Lung (tissue), 4 donors: ENCODE data around the gene CDKN3. TPM values are rescaled to one million over a fixed set of nuclear protein-coding genes. Genes with fewer than 3 reads are reported as not detected.

Experiments
- polyA plus RNA-seq, 2 donors: library from polyadenylated mRNA; stranded (reverse); fragments of 200-250 nt; gene quantifications; one replicate each; pipeline ENCODE4 v1.2.1, GENCODE V29; 2013
- total RNA-seq, 2 donors: library from RNA; depleted of rRNA in 1 of 2; stranded (reverse); fragments of >200 nt in 1 of 2; gene quantifications; one replicate each; pipeline ENCODE4 v1.2.1, GENCODE V29; 2014 to 2021
- donor health status: Bipolar disorder and iron deficiency.
- donor health status: healthy.
- donor health status: DM: yes; HTN: yes; CAD: no.

CDKN3 gene
- total and polyA plus RNA-seq, 4 donors: 1.5 to 5.7 (median 4.6) TPM

Other genes with a start within 250 kb of the CDKN3 start
- 10 to 100 TPM; 71.4 to 99.9 TPM for gene CNIH1, start 44.4 kb downstream of the CDKN3 start, total RNA-seq
- 100 to 1,000 TPM in 1 of 2 donors, 10 to 100 TPM in 1; 44.1 to 145 TPM for gene CNIH1, start 44.4 kb downstream of the CDKN3 start, polyA plus RNA-seq
- gene GMFB, start 92.0 kb downstream of the CDKN3 start, total RNA-seq: 10 to 100 TPM; 42.7 to 55.8 TPM
- 10 to 100 TPM; 15.6 to 29.1 TPM for gene GMFB, start 92.0 kb downstream of the CDKN3 start, polyA plus RNA-seq
- 10 to 100 TPM; 16.1 to 17.3 TPM for gene CGRRF1, start 112.9 kb downstream of the CDKN3 start, total RNA-seq
- 10 to 100 TPM; 11.2 to 21.5 TPM for gene CGRRF1, start 112.9 kb downstream of the CDKN3 start, polyA plus RNA-seq
- gene SAMD4A, start 170.1 kb downstream of the CDKN3 start, total RNA-seq: 10 to 100 TPM; 25.9 to 26.6 TPM
- gene SAMD4A, start 170.1 kb downstream of the CDKN3 start, polyA plus RNA-seq: 1 to 10 TPM; 5.8 to 6.4 TPM